ENCODE measurements around the gene EEF1G.

Gene EEF1G

GRCh38 chr11:62574363-62575071 is 826 bp upstream of the EEF1G start (continued):
- TF ChIP-seq PATZ1 (tag by site-specific recombination; IDR thresholded peaks at IDR 0.05): 0 out of 2 replicates have a peak, but pooled peaks have one; percentile 4
- no peak for TF ChIP-seq ZNF658 (tag by site-specific recombination; IDR thresholded peaks at IDR 0.05)
- TF ChIP-seq KLF7 (tag by site-specific recombination; IDR thresholded peaks at IDR 0.05; ENCODE audit: borderline replicate concordance): no peak
- TF ChIP-seq ZFHX2 (tag by site-specific recombination; conservative IDR thresholded peaks at IDR 0.05): peak; percentile 81
- TF ChIP-seq ZNF623 (tag by site-specific recombination; IDR thresholded peaks at IDR 0.05): no peak
- TF ChIP-seq ZFP69B (tag by site-specific recombination; IDR thresholded peaks at IDR 0.05): no peak
- TF ChIP-seq ZNF544 (tag by site-specific recombination; IDR thresholded peaks at IDR 0.05): no peak
- TF ChIP-seq ZNF510 (tag by site-specific recombination; IDR thresholded peaks at IDR 0.05; ENCODE audit: insufficient replicate concordance): no peak
- TF ChIP-seq TCF7L2 (IDR thresholded peaks at IDR 0.05; ENCODE audit: borderline replicate concordance, low read depth, low read length): no peak
- TF ChIP-seq ZNF621 (tag by site-specific recombination; IDR thresholded peaks at IDR 0.05): no peak
- no peak for TF ChIP-seq ZNF18 (tag by site-specific recombination; IDR thresholded peaks at IDR 0.05)
- TF ChIP-seq ZNF791 (tag by site-specific recombination; IDR thresholded peaks at IDR 0.05): no peak
- TF ChIP-seq ZBTB48 (tag by site-specific recombination; IDR thresholded peaks at IDR 0.05): peak; percentile 68
- no peak for TF ChIP-seq ZNF23 (tag by site-specific recombination; IDR thresholded peaks at IDR 0.05; ENCODE audit: borderline replicate concordance)
- TF ChIP-seq EGR2 (tag by site-specific recombination; IDR thresholded peaks at IDR 0.05; ENCODE audit: low read depth): peak; percentile 79
- no peak for TF ChIP-seq SP2 (tag by site-specific recombination; IDR thresholded peaks at IDR 0.05)
- TF ChIP-seq ZNF423 (tag by site-specific recombination; IDR thresholded peaks at IDR 0.05): no peak
- no peak for TF ChIP-seq ZNF311 (tag by site-specific recombination; IDR thresholded peaks at IDR 0.05; ENCODE audit: borderline replicate concordance)
- TF ChIP-seq KLF8 (tag by site-specific recombination; IDR thresholded peaks at IDR 0.05): no peak
- TF ChIP-seq ZNF426 (tag by site-specific recombination; IDR thresholded peaks at IDR 0.05): no peak
- TF ChIP-seq ZNF341 (tag by site-specific recombination; IDR thresholded peaks at IDR 0.05; ENCODE audit: low read depth): peak; percentile 94
- no peak for TF ChIP-seq ZFP3 (tag by site-specific recombination; IDR thresholded peaks at IDR 0.05; ENCODE audit: low read depth)
- no peak for TF ChIP-seq SALL2 (tag by site-specific recombination; IDR thresholded peaks at IDR 0.05; ENCODE audit: borderline replicate concordance)

- TF ChIP-seq ZNF335 (tag by site-specific recombination; conservative IDR thresholded peaks at IDR 0.05): 0 out of 2 replicates have a peak, but pooled peaks have one; percentile 17
- TF ChIP-seq ZNF19 (tag by site-specific recombination; IDR thresholded peaks at IDR 0.05; ENCODE audit: low read depth): no peak
- no peak for TF ChIP-seq KLF16 (tag by site-specific recombination; IDR thresholded peaks at IDR 0.05)
- peak; percentile 42; the same call in 1 of the 2 replicates for TF ChIP-seq ZBTB17 (tag by site-specific recombination; IDR thresholded peaks at IDR 0.05)
- Histone ChIP-seq H3K4me1 (ENCODE audit: control insufficient read depth, insufficient read depth, low read length) (no peaks in the 10 kb centered on the region), H3K4me3 (ENCODE audit: low read depth, low read length) (peak overlapping the region; percentile 90), H3K9me3 (ENCODE audit: control insufficient read depth, insufficient read depth, low read depth, low read length) (no peaks in the 10 kb centered on the region), H3K27ac (ENCODE audit: extremely low read depth, low read depth, low read length) (peak overlapping the region; percentile 99), H3K36me3 (ENCODE audit: control insufficient read depth in 2 of 2, insufficient read depth in 1 of 2, low read length in 2 of 2) (peaks cover 26 to 88% of the 10 kb centered on the region in 2 experiments; a peak in 2 of 3 replicates)
- CTCF ChIA-PET: interaction anchor here (1.0 to 1.6 kb wide), 7 partner anchors 12 to 148 kb away, joined by 3 to 13 read pairs (median 4); partner anchors contain the start of gene TUT1
- POLR2A ChIA-PET: interaction anchor here (0.6 to 2.8 kb wide), 53 partner anchors 9 to 1612 kb away, joined by 3 to 113 read pairs (median 6); partner anchors contain the start of genes AHNAK, B3GAT3, C11orf98 and CSKMT
These were observed 592 bp downstream of the EEF1G start for GRCh38 chr11:62573006-62573591.
